Measurements from ENCODE around the gene ENG. TPM values are rescaled to one million over a fixed set of nuclear protein-coding genes. Genes with fewer than 3 reads are reported as not detected.

Gene ENG
- total and polyA plus RNA-seq, 12 donors, result 76.8 to 310 (median 142) TPM

DNA sequence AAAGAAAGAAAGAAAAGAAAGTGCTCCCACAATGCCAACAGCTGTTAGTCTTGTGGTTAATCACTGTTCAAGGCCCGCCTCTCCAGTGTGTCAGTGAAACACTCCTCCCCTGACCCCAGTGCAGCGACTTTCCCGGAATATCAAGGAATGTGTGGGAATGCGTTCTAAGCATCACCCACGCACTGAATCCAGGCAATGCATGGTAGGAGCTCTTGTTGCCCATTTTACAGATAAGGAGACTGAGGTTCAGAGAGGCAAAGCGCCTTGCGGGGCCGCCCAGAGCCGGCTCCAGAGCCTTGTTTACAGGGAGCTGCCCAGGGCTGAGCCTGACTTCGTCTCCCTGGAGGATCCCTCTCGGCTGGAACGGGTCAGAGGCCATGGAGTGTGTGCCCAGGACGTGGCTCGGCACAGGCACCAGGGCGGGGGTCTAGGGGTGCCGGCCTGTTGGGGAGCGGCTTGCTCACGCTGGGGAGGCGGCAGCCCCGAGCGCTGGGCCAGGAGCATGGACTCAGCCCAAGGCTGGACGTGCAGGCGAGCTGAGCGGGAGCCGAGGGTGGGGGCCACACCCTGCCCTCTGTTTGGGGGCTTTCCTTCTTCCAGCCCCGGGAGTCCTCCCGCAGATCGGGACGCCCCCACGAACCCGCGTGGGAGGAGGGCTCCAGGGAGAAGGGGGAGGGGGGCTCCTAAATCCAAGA, 44.1 kb upstream of the ENG start:
- Histone ChIP-seq H3K27ac (peak overlapping the region; percentile 85 to 98 (median 95)), H3K4me1 (peaks cover 17 to 51% (median 38%) of the 10 kb centered on the region in 9 donors), H3K4me3 (peak overlapping the region; percentile 88 to 100 (median 98)), H3K27me3 (no peaks in the 10 kb centered on the region), H3K36me3 (peaks cover 0 to 32% (median 27%) of the 10 kb centered on the region in 9 donors), H3K9me3 (peaks cover 0 to 10% (median 0%) of the 10 kb centered on the region in 11 donors)
- peak; percentile 52 to 79 for DNase-seq
- intact Hi-C loops (cut with DNase I), result loop anchor here in 1 of 10 donors (2.0 kb wide), 1 partner anchor 18 kb away; the partner anchor contains the start of gene ST6GALNAC4
- ATAC-seq, result peak; percentile 32 to 71 (median 58)
- no peak for TF ChIP-seq CTCF (IDR thresholded peaks at IDR 0.05)
- 12 to 18% methylated on average over 23 to 32 of the region's 32 CpGs for WGBS, 2 donors

DNA sequence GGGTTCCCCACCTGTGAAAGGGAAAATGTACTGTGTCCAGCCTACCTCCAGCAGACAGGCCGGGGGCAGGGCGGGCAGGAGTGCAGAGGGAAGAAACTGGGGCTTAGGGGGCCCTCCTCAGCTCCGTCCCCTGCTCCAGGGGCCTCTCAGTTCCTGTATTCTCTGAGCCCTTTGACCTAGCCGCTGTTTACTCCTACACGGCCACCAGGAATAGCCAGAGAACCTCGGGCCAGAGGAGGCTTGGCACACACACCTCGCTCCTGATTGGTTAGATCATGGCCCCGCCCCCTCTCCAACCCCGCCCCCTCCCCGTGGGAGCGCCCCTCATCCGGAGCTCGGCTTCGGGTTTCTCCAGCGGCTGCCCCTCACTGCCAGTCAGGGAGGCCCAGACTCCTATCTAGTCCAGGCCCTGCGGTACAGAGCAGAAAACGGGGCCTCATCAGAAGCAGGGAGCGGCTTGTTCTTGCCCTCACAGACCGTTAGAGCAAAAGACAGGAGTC, 42.8 kb upstream of the ENG start:
- peaks cover 0 to 46% (median 40%) of the 10 kb centered on the region in 9 donors for H3K36me3 ChIP-seq
- peak overlapping the region in 9 of 10 donors; percentile 88 to 100 (median 98) for H3K4me3 ChIP-seq
- WGBS, 2 donors, result 10 to 11% methylated on average over 19 of the region's 19 CpGs
- peaks cover 0 to 21% (median 7%) of the 10 kb centered on the region in 11 donors for H3K9me3 ChIP-seq
- ATAC-seq, result peak; percentile 78 to 91 (median 88)
- no peak for TF ChIP-seq CTCF (IDR thresholded peaks at IDR 0.05)
- H3K27ac ChIP-seq, result peak overlapping the region; percentile 71 to 98 (median 95)
- no peaks in the 10 kb centered on the region for H3K27me3 ChIP-seq
- peaks cover 16 to 41% (median 34%) of the 10 kb centered on the region in 9 donors for H3K4me1 ChIP-seq
- peak; percentile 85 to 87 for DNase-seq
- intact Hi-C loops (cut with DNase I), result no loop called here

DNA sequence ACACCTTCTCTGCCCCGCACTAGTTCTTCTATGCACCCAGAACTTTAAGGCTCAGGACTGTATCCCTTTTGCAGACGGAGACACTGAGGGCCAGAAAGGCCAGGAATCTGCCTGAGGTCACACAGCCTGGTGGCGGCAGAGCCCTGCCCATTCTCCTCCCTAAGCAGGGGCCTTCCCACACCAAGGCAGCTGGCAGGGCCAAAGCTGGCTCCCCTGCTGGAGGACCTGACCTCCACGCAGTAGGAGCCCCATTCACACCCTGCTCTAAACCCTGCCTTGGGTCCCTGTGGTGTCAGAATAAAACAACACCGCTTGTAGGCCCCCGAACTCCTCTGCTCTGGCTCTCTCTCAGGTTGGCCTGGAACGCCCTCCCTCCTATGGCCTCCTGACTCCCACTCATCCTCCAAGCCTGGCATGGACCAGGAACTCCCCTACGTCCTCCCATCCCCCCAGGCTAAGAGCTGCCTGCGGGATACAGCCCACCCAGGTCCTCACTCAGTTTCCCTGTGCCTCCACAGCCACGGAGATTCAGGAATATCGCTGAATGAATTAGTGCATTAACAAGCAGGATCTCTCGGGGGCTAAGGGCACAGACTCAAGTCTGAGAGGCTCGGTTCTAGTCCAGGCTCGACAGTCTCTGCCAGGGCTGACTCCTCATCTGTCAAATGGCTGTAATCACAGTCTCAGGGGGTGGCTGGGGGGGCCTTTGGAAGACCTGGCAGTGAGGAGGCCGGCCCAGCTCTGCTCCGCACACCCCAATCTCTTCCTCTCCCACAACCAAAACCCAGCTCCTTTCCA, 42.1 kb upstream of the ENG start:
- Histone ChIP-seq H3K4me3 (peak overlapping the region in 9 of 10 donors; percentile 88 to 100 (median 98)), H3K4me1 (peaks cover 16 to 41% (median 34%) of the 10 kb centered on the region in 9 donors), H3K27ac (peak overlapping the region in 9 of 10 donors; percentile 85 to 98 (median 96)), H3K27me3 (no peaks in the 10 kb centered on the region), H3K36me3 (peaks cover 0 to 51% (median 45%) of the 10 kb centered on the region in 9 donors), H3K9me3 (peaks cover 0 to 21% (median 7%) of the 10 kb centered on the region in 11 donors)
- DNase-seq (no peak), ATAC-seq (peak in 1 of 8 donors; percentile 1)
- TF ChIP-seq CTCF (IDR thresholded peaks at IDR 0.05), result no peak
- WGBS, 2 donors, result 66 to 69% methylated on average over 16 of the region's 16 CpGs
- intact Hi-C loops (cut with DNase I), result no loop called here

DNA sequence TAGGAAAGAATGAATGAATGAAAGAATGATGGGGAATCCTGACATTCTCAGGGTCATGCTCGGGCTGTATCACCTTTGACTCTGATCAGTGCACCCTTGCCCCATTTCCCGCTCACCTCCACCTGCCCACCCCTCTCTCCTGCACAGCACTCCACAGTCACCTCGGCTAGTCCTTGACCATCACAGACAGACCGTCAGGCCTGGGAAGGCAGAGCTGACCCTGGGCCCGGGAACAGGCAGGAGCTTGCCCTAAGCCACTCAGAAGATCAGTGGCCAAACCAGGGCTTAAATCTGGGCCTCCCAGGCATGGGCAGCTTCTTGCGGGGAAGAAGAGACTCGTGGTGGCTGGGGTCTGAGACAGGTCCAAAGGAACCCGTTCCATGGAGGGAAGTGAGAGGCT, 41.4 kb upstream of the ENG start:
- no peaks in the 10 kb centered on the region for H3K27me3 ChIP-seq
- H3K4me1 ChIP-seq, result peaks cover 16 to 41% (median 34%) of the 10 kb centered on the region in 9 donors
- intact Hi-C loops (cut with DNase I), result loop anchor here in 1 of 10 donors (2.0 kb wide), 1 partner anchor 17 kb away; no protein-coding TSS in a partner anchor
- no peak overlapping the region for H3K4me3 ChIP-seq
- no peak for TF ChIP-seq CTCF (IDR thresholded peaks at IDR 0.05)
- peak overlapping the region in 2 of 10 donors; percentile 97 to 98 for H3K27ac ChIP-seq
- no peak for ATAC-seq
- DNase-seq, result no peak
- H3K36me3 ChIP-seq, result peaks cover 0 to 57% (median 45%) of the 10 kb centered on the region in 9 donors
- peaks cover 0 to 21% (median 7%) of the 10 kb centered on the region in 11 donors for H3K9me3 ChIP-seq
- 98% methylated on average over 8 of the region's 8 CpGs for WGBS, 2 donors
